HFFc6 (cell line): ENCODE results near the gene AMDHD1. TPM values are rescaled to one million over a fixed set of nuclear protein-coding genes. Genes with fewer than 3 reads are reported as not detected.

ENCODE experiments used
- DNase-seq: peaks from one replicate; pipeline ENCODE4 v3.0.0-alpha.2; 2018
- H3K27ac Mint-ChIP-seq: 2 replicates; pipeline ENCODE4 v1.8.0; 2020; ENCODE audit warnings: mild to moderate bottlenecking, mixed read lengths
- H3K27me3 Mint-ChIP-seq: 2 replicates; pipeline ENCODE4 v1.8.0; 2021; ENCODE audit warnings: mild to moderate bottlenecking, moderate library complexity, mixed read lengths; ENCODE audit not compliant: insufficient read depth
- H3K36me3 Mint-ChIP-seq: 2 replicates; pipeline ENCODE4 v1.8.0; 2021; ENCODE audit warnings: low read depth, mixed read lengths
- H3K4me1 Mint-ChIP-seq: 2 replicates; pipeline ENCODE4 v1.8.0; 2020; ENCODE audit warnings: low read depth, mixed read lengths
- H3K4me3 Mint-ChIP-seq: 2 replicates; pipeline ENCODE4 v1.8.0; 2020; ENCODE audit warnings: mild to moderate bottlenecking, moderate library complexity, mixed read lengths
- H3K9me3 Mint-ChIP-seq: 2 replicates; pipeline ENCODE4 v1.8.0; 2020; ENCODE audit warnings: mild to moderate bottlenecking, mixed read lengths
- CTCF ChIP-seq: fragments of 200-600 bp; sonication (generic); IDR thresholded peaks from 2 replicates; pipeline ENCODE4 v1.5.0; 2021; ENCODE audit warnings: antibody characterized with exemption, mild to moderate bottlenecking
- long read RNA-seq: library from polyadenylated mRNA; unstranded; transcript quantifications from one replicate; pipeline ENCODE4 v2.0.0, GENCODE V29; 2019
- total RNA-seq, 6 experiments: library from RNA; stranded (reverse); fragmentation: NEBNext Ultra II Directional; extraction: Animal tissue kit (Norgen Biotek cat#: 25700); gene quantifications; 2 replicates in 1 of 6; 3 replicates in 5 of 6; pipeline ENCODE4 v1.2.3, GENCODE V29; 2021

AMDHD1 gene
- total RNA-seq = under 1 TPM in 2 of 6 experiments, not detected in 4; 0.09 to 0.52 TPM
- long read RNA-seq = 0 reads

- no peak within 1 kb of the TSS for H3K27ac Mint-ChIP-seq
- H3K4me1 Mint-ChIP-seq = peaks cover 5% of the 10 kb centered on the region; the same call in 1 of the 2 replicates
- peaks cover 6% of the 10 kb centered on the region for H3K27me3 Mint-ChIP-seq
- no peaks in the 10 kb centered on the region for H3K36me3 Mint-ChIP-seq
- peak; percentile 39 for DNase-seq
- H3K9me3 Mint-ChIP-seq = no peaks in the 10 kb centered on the region
- TF ChIP-seq CTCF = peak; percentile 47
- H3K4me3 Mint-ChIP-seq = peak within 1 kb of the TSS; percentile 89
Measured at GRCh38 chr12:95943330-95943842, at the start of gene AMDHD1. Gene AMDHD1, plus strand, starts transcription at chr12:95943331. Its CDS starts 68 bp downstream, at chr12:95943399.

- no peaks in the 10 kb centered on the region for H3K36me3 Mint-ChIP-seq
- no peak for TF ChIP-seq CTCF
- DNase-seq = no peak
- H3K4me3 Mint-ChIP-seq = peak overlapping the region; percentile 10; the same call in 1 of the 2 replicates
- H3K27me3 Mint-ChIP-seq = peaks cover 10% of the 10 kb centered on the region
- no peaks in the 10 kb centered on the region for H3K9me3 Mint-ChIP-seq
- H3K27ac Mint-ChIP-seq = no peak overlapping the region
- no peaks in the 10 kb centered on the region for H3K4me1 Mint-ChIP-seq
Measured at GRCh38 chr12:95896846-95897245, 46.3 kb upstream of the AMDHD1 start.

- DNase-seq = no peak
- H3K27ac Mint-ChIP-seq = no peak overlapping the region
- H3K27me3 Mint-ChIP-seq = peaks cover 7% of the 10 kb centered on the region
- H3K9me3 Mint-ChIP-seq = peaks cover under 1% of the 10 kb centered on the region
- no peaks in the 10 kb centered on the region for H3K36me3 Mint-ChIP-seq
- no peak for TF ChIP-seq CTCF
- no peak overlapping the region for H3K4me3 Mint-ChIP-seq
- H3K4me1 Mint-ChIP-seq = no peaks in the 10 kb centered on the region
Measured at GRCh38 chr12:95898081-95898480, 45.0 kb upstream of the AMDHD1 start.

GRCh38 chr12:95908573-95908972 is 34.6 kb upstream of the AMDHD1 start:
- Mint-ChIP-seq H3K4me3 (no peak overlapping the region), H3K36me3 (no peaks in the 10 kb centered on the region; the same call in 1 of the 2 replicates), H3K27me3 (peaks cover 9% of the 10 kb centered on the region), H3K9me3 (peaks cover 3% of the 10 kb centered on the region), H3K4me1 (peaks cover 6% of the 10 kb centered on the region), H3K27ac (no peak overlapping the region)
- peak; percentile 27 for DNase-seq
- TF ChIP-seq CTCF = no peak

GRCh38 chr12:95909871-95910270 is 33.3 kb upstream of the AMDHD1 start:
- Mint-ChIP-seq H3K27ac (no peak overlapping the region), H3K27me3 (peaks cover 14% of the 10 kb centered on the region), H3K4me1 (peaks cover 6% of the 10 kb centered on the region), H3K4me3 (no peak overlapping the region), H3K36me3 (no peaks in the 10 kb centered on the region; the same call in 1 of the 2 replicates), H3K9me3 (no peaks in the 10 kb centered on the region; the same call in 1 of the 2 replicates)
- no peak for DNase-seq
- TF ChIP-seq CTCF = no peak
